HG03521 (cell line): ENCODE data around the gene STAMBPL1.

ENCODE experiments used
- ATAC-seq: cut with Tn5 transposase; IDR thresholded peaks from one replicate; pipeline ENCODE4 v1.9.1; 2021; ENCODE audit warnings: mild to moderate bottlenecking, moderate library complexity; ENCODE audit not compliant: unreplicated experiment

STAMBPL1 gene

DNA sequence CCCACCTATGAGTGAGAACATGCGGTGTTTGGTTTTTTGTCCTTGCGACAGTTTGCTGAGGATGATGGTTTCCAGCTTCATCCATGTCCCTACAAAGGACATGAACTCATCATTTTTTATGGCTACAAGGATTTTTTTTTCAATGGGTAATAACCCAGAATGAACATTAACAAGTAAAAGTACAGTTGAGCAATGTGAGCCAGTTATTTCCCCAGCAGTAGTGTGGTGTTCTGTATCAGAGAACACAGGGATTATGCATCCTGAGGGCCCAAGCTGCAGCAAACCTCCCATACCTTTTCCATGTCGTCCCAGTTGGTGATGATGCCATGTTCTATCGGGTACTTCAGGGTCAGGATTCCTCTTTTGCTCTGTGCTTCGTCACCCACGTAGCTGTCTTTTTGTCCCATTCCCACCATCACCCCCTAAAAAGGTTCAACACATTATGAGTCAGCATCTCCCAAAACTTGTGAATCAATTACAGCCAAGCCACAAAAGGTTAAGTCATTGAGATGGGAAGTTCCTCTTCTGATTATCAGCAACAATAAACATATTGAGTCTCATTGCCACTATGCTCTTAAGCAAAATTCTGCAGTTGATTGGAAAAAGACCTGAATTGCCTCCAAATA is 67.0 kb downstream of the STAMBPL1 start:
- ATAC-seq, result no peak

DNA sequence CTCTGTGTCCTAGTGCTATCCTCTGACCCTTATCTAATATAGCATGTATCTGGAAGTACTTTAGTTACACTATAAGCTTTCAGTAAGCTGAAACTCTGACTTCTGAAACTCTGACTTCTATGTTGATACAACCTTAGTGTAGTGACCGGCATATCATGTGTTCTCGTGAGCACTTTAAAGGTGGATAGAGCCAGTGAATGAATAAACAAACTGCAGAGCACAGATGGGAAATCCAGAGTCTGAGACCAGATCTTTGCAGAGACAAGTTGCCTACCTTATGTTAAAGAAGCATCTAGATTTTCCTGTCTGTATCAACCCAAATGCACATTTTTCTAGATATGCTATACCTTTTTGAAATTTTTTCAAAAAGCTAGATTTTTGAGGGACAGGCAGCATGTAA is 69.0 kb downstream of the STAMBPL1 start:
- ATAC-seq, result no peak

DNA sequence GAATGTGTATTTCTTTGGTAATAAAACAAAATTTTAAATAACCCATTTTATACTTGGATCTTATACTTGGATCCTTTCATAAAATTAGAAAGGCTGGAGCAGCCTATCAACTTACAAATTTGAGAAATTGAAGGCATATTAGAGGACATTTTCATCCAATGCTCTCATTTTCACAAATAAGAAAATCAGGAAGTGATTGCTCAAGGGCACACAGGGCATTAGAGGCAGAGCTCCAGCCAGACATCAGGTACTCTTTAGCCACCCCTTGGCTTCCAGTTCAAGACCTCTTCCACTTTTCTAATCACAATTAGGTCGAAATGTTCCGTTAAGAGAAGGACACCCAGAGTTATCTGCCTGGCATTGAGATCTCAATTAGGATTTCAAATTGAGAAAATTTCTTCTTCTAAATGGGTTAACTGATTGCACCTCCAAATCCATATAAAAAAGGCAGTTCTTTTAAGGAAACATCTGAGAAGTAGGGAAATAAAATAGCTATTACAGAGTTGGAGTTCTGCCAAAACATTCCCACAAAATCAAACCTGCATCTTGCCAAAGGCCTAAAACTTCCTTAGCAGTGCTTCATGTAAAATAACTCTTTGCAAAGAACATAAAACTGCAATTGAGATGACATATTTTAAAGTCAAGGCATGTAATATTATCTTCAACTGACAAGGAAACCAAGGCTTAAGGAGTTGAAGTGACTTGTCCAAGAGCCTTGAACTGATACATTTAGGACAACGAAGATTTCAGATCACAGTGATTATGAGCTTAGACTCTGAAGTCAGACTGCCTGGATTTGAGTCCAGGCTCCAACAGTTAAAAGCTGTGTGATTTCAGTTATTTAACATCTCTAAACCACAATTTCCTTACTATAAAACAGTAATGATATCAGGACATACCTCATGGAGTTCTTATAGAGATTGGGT is 70.1 kb downstream of the STAMBPL1 start:
- no peak for ATAC-seq

DNA sequence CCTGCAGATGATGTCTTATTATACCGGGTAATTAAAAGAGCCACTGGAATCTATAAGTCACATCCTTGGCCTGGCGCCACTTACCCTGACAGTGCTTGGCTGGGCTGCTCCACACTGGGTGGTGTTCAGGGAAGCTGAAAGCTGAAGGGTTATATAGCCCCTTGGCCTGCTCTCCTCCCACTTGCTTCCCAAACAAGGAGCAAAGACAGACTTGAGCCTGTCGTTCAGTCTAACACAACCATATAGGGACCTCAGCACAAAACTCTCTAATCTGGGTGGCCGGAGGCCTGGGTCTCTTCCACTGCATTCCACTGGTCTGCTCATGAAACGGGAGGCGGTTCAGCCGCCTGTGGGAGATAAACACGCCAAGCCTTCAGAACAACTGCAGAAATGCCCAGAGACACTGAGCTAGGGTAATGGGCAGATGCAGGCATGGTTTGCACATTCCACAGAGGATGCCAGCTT is 72.6 kb downstream of the STAMBPL1 start, which contains the start of gene ACTA2:
Gene ACTA2, minus strand, starts transcription at position 127 of the 465 bp plus-strand sequence. CDS start 3,843 bp downstream, outside the sequence.
- ATAC-seq, result no peak

DNA sequence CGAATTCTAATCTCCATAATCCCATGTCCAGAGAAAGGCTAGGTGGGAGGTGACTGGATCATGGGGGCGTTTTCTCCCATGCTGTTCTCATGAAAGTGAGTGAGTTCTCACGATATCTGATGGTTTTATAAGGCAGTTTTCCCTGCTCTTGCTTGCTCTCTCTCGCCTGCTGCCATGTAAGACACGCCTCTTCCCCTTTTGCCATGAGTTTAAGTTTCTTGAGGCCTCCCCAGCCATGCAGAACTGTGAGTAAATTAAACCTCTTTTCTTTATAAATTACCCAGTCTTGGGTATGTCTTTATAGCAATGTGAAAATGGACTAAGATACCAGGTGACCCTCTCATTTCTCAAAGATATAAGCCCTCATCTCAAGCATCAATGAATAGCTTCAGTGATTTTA is 73.6 kb downstream of the STAMBPL1 start:
- ATAC-seq, result no peak

DNA sequence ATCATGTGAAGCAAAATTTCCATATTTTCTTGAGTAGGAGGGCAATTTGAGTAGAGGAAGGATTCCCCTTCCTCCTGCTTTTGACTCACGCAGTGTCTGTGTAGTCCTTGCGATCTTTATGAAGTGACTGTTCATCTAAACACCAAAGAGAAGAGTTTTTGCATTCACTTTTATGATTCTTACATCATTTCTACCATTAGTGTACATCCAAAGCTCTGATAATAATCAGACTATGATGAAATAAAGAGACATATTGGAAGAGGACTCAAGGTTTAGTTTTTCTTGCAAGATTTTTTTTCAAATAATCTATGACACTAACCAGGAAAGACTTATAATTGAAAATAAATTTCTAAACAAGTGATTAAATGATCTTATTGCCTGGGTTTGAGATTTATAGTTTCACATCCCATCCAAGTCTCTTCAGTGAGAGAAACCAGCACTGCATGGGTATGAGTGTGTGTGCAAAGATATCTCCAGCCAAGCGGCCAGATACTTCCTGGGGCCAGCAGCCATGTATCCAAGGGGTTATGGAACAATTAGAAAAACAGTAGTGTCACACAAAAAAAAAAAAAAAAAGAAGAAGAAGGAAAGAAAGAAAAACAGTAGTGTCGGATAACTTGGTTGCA is 74.5 kb downstream of the STAMBPL1 start:
- ATAC-seq, result no peak

DNA sequence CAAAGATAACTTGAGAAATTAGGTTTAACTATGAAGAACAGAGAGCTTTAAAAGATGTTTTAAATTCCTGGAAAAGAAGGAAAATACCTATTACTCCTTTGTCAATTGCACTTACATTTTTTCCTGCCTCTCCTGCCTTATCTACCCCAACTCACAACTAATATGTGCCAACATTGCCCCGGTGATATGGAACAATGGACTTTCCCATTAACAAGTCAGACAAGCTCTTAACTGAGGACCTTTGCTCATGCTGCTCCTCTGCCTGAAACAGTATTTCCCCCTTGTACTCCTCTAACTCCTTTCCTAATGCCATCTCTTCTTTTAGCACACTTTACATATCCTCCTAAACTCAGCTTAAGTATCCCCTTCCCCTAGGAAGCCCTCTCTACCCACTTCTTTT is 77.3 kb downstream of the STAMBPL1 start:
- no peak for ATAC-seq

DNA sequence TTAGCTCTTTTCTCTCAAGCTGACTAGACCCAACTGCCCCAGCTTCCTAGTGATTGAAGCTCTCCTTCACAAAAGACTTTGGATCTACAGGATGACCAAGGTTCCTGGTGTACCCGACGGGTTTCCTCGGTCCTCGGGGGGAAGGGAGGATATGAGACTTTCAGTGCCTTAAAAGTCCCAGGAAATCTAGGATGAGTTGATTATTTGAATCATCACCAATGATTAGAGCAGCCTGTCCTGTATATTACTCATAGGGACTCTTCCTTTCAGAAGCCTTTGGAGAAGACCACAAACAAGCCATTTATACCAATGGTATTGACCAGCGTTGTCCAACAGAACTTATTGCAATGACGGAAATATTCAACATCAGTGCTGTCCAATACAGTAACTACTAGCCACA is 78.7 kb downstream of the STAMBPL1 start:
- ATAC-seq, result no peak

DNA sequence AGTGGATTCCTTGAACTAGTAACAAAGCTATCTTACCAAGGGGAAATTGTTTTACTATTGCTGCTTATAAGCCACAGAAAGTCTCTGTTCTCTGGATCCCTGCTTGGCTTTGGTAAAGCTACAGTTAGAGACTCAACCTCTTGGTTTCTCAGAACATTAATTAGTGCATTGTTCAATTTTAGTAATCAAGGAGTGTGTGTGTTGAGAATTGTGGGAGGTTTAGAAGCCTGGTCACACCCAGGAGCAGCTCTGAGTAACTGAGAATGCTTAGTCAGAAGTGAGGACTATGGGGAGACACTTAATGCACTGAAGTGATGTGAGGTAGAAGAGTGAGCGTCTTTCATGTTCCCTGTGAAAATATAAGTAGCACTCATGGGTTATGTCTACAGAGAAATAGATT is 80.8 kb downstream of the STAMBPL1 start:
- ATAC-seq, result no peak

DNA sequence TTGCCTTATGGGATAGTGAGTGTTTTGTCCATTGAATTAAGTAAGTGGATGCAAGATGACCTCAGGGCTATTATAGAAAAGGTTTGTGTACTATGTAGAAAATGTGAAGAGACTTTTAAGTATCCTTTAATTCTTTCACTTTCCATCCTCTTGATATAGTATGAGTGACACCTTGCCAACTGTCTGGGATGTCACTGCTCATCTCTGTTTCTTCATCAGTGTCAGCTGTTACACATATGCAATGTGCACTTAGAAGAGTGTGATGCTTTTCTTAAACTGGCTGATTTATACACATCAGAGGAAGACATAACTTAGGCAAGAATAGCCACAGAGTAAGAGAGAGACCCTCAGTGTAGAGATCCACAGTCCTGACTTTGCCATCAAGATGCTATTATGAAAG is 81.2 kb downstream of the STAMBPL1 start:
- no peak for ATAC-seq

DNA sequence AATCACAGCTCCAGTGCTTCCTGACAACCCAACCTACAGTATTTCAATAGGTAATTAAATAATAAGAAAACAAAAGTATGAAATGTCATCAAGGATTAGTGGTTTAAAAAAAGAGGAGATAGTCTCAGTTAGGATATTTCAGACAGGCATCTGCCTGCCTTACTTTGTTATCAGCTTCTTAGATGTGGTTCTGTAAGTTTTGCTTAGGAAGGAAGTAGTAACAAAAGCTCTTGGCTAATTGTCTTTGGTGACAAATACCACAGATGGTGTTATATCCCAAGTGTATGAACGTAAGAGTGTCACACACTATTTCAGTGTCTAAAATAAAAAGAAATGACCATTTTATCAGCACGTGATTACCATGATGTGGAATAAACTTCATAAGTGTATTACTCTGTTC is 82.3 kb downstream of the STAMBPL1 start:
- no peak for ATAC-seq

DNA sequence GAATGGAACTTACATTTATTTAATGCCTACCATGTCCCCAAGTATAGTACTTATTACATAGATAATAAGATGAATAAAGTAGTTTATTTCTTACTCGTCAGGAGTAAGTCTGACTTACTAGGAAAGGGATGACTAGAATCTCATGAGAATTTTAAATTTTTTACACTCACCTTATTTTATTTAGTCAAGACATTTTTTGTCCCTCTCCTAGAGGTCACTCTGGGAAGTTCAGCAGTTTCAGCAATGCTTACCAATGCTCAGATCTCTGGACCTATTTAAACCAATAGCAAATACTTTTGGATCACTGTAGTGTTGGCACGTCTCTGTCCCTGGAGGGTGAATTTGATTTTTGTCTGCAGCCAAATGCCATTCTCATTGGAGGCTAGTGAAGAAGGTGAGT is 83.3 kb downstream of the STAMBPL1 start:
- ATAC-seq, result no peak

DNA sequence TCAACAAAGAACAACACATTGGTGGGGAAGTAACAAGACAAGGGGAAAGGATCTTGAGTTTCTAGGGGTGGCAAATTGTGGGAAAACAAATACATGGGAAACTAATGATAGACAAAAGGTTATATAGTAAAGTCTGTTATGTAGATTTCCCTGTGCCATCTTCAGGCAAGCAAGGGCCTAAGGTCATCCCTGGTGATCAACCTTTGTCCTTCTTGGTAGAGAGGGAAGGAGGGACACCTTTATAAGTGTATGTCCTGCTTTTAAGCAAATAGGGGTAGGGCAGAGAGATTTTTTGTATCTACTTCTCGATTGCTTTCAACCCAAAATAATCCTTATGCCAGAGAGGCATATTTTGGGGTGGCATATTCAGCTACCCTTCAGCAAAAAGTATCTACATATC is 84.3 kb downstream of the STAMBPL1 start:
- no peak for ATAC-seq

DNA sequence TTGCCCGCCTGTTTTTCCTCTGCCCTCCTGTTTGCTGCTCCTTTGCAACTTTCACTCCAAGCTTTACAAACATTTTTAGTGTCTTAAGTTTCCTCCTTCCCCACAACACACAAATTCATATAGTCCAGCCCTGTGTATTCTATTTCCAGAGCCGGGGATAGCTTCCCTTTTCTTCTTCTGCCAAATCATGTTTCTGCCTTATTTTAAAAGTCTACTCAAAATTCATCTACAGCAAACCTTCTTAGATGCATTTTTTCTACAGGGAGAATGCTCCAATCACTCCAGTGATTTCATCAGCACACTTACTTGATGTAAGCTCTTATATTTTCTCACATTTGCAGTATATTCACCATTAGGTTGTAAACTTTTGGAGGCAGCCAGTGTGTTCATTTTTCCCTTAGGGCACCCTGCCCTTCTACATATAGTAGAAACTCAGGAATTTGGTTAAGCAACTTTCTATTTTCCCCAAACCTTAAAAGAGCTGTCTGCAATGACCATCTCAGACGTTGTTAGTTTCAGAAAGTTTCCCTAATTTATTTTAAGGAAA is 84.9 kb downstream of the STAMBPL1 start:
- ATAC-seq, result no peak

DNA sequence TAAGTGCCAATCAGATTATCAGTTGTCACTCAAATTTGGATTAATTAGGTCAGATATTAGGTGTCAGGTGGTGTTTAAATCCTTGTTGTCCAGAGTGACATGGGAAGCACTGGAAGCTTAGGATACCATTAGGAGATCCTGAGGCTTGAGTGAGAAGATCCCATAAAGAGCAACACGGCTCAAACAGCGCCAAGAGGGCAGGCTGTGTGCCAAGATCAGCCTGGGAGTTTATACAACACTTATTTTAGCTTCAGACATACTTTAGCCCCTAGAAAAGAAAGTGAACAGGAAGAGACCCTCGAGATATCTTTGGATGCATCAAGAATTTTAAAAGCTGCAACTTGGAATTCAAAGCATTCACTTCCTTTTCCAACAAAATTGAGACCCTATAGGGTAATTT is 86.8 kb downstream of the STAMBPL1 start:
- ATAC-seq, result no peak

DNA sequence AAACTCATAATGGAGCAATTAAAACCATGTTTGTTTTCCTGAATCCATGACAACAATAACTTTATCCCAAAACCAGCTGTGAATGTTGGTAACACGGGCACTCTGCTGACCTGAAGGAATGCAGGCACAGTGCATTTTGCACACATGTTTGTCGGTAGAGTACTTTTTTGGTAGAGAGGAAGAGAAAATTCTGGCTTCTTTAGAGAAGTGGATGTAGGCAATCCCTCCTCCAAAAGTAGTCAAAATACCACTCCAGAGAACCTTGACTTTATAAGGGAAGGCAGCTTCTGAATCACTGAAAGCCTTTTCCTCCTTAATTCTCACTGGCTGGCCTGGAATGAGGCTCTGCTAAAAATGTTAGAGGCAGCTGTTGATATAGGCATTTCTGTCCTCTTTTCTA is 88.3 kb downstream of the STAMBPL1 start:
- ATAC-seq, result no peak

DNA sequence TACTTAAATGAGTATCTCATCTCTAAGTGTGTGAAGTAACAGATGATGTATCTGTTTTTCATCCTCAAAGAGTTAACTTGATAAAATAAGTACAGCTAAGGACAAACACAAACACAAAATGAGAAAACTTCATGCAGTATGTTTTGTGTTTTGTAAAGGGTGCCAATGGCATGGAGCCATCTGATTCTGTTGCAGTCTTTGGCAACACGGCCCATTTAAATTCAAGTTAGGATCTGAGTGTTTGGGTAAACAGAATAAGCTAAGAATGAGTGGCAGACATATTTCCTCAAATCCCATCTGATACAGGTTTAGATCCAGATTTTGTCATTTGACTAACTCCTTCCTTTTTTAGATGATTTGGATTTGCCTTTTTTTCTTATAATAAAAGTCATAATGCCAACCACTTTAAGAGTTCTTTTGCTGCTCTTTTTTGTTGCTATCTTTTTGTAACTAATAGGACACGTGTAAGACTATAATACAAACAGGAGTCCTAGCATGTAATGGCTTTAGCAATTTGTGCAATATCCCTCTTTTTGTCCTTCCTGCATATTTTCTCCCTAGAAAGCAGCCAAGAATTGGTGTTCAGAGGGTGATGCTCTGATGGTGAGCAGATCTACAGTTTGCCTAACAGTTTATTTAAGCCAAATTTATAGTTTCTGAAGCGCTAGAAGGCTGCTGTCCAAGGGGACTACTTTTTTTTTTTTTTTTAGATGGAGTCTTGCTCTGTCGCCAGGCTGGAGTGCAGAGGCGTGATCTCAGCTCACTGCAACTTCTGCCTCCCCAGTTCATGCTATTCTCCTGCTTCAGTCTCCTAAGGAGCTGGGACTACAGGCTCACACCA is 91.4 kb downstream of the STAMBPL1 start:
- ATAC-seq, result no peak
